Smooth muscle cell of the brain vasculature (primary cell): ENCODE data around the gene HDAC1.
"Not testable (repeated sequence)": the region's sequence is repeated elsewhere in the genome, so short reads cannot be mapped to it uniquely, and the experiment has no call there.

Experiments used
- DNase-seq: peaks from one replicate; pipeline ENCODE4 v3.0.0-alpha.2; 2012; ENCODE audit warnings: low read depth, low spot score

HDAC1 gene

DNA sequence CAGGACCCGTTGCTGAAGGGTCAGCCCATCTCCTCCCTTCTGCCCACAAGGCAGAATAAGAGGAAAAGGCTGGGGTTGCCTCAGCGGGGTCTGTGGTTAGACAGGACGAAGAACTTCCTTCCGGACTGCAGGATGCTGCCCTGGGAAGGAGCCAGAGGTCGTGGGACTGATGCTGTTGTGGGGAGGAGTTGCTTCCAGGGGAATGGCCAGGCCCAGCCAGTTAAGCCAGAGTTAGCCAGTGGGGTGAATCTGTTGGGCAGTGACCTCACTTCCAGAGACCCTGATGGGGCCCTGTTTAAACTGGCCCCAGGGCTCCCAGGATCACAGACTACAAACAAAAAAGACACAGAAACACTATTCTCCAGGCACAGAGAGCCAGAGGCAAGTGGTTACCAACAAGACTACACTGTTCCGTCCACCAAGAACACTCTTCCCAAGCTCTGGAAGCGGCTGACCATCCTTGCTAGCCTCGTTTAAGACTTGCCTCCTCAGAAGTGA is 57.4 kb downstream of the HDAC1 start:
- DNase-seq: peak; percentile 91

DNA sequence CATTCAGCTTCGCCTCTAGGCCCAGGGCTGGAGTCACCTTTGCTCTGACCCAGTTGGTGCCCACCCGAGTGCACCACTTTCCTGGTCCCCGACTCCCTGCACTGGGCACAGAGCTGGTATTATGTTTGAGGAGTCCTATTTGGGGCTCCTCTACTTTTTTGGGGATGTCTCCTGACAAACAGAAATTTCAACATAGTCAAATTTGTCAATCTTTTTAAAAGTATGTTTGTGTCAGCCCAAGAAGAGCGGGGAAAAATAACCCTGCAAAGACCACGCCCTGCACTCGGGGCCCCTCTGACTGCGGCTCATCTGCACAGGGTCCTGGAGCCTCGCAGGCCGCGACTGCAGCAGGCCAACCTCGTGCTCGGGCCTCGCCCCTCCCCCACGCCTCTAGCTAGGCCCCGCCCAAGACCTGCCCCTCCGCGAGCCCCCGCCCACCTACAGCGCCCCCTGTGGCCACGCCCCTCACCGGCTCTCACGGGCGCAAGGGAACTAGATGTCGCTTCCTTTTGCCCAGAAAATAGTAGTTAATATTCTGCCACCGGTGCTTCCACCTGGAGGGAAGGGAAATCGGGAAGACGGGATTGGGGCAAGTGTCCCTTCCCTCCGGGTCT is 59.0 kb downstream of the HDAC1 start:
- no peak for DNase-seq

DNA sequence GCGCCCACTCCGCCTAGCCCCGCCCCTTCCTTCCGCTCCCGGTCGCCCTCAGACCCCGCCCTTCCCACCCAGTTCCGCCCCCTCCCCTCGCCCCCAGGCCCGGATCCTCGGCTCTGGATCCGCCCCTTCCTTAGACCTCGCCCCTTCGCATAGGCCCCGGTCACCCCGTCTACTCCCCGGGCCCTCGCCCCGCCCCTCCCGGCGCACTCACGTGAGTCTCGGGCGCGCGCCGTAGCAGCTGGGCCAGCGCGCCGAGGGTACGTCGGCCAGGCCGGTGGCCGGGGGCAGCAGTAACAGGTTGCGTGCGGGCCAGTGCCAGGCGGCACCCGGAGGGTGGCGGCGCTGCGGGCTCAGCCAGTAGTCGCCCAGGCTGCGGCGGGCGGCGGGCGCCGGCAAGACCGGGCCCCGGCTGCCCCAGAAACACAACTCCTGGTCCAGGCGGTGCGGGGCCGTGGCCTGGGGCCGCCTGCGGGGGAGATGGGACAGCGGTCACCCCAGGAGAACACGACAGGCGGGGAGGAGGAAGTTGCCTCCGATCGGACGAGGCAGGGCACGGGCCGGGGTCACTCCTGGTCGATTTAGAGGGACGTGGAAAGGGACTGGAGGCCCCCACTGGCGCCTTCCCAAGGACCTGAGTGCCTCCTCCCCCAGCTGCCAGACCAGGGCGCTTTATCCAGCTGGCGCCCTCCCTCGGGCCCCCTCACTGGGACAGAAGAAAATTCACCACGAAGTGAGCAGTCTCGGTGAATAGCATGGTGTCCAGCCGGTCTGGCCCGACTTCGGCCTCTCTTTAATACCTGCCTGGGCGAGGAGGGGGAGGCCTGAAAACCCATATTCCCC is 59.7 kb downstream of the HDAC1 start:
- peak; percentile 83 for DNase-seq

DNA sequence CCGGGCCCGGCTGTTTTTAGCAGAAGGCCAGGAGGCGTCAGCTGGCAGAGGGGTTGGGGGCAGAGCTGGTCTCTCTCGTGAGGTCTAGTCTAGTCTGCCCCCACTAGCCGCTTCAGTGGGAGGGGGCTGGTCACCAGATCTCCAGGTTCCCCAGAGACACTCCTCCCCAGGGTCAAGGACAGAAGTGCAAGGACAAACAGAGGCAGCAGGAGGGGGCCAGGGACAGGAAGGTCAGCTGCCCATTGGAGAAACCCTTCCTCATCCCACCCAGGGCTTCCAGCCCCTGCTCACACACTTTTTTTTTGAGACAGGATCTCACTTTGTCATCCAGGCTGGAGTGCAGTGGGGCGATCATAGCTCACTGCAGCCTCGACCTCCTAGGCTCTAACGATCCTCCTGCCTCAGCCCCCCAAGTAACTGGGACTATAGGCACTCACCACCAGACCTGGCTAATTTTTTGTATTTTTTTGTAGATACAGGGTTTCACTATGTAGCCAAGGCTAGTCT is 60.4 kb downstream of the HDAC1 start:
- DNase-seq: no peak

DNA sequence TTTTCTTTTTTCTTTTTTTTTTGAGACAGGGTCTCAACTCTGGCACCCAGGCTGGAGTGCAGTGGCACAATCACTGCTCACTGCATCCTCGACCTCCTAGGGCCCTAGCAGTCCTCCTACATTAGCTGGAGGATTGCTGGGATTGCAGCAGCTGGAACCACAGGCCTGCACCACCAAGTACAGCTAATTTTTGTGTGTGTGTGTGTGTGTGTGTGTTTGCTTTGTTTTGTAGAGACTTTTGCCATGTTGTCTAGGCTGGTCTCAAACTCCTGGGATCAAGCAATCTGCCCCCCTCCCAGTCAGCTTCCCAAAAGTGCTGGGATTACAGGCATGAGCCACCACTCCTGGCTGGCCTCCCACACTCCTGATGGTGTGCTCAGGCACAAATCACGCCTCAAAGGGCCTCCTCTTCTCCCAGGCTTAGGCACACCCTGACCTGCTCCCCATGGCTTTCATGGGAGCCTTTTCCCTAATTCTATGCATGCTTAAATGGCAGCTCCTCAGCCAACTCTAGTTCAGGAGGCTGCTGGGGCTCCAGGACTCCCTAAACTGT is 61.0 kb downstream of the HDAC1 start:
- no peak for DNase-seq

DNA sequence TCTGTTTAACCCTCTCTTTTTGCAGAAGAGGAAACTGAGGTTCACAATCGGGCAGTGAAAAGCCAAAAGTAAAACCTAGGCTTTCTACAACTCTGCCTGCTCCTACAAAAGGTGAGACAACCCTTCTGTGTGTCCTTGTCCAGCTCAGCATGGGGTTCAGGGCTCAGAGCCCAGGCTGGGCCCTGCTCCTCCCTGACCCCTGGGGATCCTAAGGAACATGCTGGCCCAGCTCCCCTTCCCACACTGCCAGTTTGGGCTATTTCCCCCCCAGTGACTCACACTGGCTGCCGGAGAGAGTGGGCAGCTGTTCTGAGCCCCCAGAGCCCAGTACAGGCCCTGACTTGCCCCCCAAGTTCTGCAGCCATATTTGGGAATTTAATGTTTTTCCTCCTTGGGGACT is 61.5 kb downstream of the HDAC1 start:
- DNase-seq: no peak

DNA sequence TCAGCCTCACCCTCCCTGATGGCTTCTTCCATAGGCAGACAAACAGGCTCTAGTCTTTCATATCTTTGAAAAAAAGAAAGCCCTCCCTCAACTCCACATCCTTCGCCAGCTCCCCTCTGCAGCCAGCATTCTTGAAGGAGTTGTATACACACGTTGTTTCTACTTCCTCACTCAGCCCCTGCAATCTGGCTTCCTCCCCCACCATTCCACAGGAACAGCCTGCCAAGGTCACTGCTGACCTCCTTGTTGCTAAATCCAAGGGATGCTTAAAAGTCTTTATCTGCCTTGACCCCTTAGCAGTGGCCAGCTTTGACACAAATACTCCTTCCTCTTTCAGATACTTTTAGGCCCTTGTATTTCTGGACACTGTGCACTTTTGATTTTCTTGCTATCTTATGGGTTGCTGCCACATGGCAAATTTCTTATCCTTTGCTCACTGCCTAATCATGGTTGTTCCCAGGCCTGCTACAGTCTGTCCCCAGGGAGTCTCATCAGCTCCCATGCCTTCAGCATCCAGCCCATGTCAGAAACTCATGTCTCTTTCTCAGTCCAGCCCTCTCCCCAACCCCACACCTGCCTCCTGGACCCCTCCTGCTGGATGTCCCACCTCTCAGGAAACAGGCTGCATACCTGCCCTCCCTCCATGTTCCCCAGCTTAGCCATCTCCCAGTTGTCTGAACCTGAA is 62.1 kb downstream of the HDAC1 start:
- no peak for DNase-seq

DNA sequence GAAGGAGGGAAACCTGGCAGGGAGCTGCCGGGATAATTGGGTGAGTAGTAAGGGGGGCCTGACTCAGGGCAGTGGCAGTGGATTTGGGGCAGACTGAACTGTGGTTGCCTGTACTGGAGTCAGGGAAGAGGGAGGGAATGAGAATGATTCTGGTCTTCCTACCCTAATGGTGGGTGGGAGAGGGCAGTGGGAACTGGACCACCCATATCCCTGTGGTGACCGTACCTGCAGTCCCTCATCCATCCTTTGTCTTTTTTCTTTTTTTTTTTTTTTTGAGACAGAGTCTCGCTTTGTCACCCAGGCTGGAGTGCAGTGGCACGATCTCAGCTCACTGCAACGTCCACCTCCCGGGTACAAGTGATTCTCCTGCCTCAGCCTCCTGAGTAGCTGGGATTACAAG is 63.9 kb downstream of the HDAC1 start:
- not testable (repeated sequence) for DNase-seq

DNA sequence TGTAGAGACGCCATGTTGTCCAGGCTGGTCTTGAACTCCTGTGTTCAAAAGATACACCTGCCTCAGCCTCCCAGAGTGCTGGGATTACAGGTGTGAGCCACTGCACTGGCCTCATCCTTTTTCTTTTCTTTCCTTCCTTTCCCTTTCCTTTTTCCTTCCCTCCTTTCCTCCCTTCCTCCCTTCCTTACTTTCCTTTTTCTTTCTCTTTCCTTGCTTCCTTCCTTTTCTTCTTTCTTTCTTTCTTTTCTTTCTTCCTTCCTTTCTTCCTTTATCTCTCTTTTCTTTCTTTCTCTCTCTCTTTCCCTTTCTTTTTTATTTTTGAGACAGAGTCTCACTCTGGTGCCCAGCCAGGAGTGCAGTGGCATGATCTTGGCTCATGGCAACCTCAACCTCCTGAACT is 64.6 kb downstream of the HDAC1 start:
- no peak for DNase-seq

DNA sequence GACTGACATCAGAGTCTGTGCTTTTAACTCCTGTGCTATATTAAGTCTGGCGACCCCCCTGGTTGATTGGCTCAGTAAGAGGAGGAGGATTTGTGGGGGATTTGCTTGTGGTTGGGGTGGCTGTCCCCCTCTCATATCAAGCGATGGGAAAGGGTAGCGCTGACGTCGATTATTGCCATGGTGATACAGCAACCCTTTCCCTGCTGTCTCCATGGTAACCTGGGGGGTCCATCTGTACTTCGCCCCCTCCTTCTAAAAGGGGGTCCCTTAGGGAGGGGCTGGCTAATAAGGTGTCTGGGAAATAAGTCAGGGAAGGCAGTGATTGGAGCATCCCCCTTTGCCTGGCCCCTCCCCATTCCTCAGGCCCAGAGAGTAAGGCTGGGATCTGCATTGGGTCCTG is 65.7 kb downstream of the HDAC1 start:
- no peak for DNase-seq

DNA sequence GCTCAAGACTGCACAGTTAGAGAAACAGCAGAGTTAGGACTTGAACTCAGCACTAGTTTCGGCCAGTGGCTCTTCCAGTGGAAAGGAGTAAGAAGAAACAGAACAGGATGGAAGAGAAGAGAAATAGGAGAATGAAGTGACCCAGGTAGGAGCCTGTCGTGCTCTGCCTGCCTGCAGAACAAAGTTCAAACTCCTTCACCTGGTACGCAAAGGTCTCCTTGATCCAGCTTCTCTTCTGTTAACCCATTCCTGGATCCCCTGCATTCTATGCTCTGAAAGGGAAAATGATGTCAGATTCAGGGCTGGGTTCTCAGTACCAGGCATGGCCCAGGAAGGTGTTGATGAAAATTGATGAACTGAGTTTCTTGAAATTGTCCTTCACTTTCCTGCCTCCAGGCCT is 66.6 kb downstream of the HDAC1 start:
- DNase-seq: no peak

DNA sequence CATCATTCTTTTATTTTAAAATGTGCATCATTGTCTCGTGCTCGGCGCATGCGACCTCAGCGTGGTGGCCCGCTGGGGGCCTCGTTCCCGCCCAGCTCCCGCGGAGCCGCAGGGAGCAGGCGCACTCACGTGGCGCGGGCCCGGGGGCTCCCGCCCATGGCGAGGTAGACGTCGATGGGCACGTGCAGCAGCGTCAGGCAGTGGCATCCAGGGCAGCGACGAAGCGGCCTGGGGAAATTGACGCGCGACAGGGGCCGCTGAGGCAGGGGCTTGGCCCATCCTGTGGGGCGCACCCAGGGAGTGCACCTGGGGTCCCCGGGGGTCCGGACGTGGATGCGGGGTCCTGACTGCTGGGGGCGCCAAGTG is 69.4 kb downstream of the HDAC1 start:
- no peak for DNase-seq

DNA sequence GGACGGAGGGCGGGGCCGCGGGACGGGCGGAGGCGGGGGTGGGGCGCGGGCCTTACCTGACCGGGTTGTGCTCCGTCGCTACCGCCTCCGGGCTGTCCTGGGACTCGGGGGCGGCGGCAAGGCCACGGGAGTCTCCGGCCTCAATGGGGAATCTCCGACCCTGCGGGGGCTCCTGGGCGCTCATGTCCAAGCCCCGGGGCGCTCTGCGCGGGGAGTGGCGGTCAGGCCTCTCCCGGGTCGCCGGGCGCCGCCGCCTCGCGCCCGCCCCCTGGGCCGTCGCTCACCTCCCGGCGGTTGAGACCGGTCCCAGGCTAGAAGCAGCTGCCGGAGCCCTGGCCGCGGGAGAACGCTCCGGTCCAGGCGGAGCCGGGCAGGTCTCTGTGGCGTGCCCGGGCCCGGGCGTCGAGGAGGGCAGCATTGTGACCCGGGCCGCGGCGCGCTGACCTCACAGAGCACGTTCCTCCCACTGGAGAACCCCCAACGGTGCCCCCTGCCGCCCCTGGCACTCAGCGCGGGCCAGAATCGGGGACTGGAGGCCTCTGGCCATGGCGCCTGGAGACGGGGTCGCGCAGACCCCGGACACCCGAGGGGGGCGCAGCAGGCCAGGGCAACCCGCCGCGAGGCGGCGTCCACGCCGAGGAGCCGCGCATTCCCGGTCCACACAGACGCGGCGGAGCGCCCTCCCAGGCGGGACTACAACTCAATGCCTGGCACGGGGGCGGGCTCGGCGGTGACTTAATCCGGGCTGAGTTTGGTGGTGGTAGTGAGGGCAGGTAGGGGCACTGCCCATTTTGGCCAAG is 70.0 kb downstream of the HDAC1 start:
- DNase-seq: no peak

DNA sequence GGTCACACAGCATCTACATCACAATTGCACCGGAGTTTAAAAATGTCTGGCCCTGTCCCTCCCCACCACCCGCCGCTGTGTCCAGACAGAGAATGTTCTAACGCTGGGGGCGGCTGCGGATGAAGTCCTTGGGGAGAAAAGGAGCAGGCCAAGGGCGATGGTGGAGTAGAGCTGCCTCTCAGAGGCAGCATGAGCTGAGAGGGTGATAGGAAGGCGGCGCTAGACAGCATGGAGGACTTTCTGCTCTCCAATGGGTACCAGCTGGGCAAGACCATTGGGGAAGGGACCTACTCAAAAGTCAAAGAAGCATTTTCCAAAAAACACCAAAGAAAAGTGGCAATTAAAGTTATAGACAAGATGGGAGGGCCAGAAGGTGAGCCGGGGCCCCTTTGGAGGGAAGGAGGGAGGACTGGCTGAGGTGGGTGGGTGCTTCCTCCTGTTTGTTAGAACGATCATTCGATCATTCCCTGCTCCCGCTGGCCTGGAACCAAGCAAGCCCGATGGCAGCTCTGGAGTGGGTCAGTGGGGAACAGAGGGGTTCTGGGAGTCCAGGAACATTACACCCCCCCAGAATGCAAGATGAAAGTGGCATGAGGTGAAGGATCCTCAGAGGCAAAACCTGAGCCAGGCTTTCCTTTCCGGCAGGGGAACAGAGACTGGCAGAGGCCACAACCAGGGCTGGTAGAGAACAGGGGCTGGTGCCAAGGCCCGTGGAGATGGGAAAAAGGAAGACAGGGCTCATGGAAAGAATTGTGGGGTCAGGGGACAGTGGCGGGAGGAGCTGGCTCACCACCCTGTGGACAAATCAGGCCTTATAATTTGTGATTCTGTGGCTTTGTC is 70.8 kb downstream of the HDAC1 start, which contains the start of the genes FAM229A and TSSK3:
Gene FAM229A, minus strand, starts transcription at position 12 of the 840 bp plus-strand sequence. CDS start 394 bp downstream, outside the sequence.
Gene TSSK3, plus strand, starts transcription at position 66 of the 840 bp plus-strand sequence. Its CDS starts 163 bp downstream, at position 229.
- DNase-seq: no peak

DNA sequence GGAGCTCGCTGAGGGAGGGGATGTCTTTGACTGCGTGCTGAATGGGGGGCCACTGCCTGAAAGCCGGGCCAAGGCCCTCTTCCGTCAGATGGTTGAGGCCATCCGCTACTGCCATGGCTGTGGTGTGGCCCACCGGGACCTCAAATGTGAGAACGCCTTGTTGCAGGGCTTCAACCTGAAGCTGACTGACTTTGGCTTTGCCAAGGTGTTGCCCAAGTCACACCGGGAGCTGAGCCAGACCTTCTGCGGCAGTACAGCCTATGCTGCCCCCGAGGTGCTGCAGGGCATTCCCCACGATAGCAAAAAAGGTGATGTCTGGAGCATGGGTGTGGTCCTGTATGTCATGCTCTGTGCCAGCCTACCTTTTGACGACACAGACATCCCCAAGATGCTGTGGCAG is 71.8 kb downstream of the HDAC1 start:
- DNase-seq: no peak

DNA sequence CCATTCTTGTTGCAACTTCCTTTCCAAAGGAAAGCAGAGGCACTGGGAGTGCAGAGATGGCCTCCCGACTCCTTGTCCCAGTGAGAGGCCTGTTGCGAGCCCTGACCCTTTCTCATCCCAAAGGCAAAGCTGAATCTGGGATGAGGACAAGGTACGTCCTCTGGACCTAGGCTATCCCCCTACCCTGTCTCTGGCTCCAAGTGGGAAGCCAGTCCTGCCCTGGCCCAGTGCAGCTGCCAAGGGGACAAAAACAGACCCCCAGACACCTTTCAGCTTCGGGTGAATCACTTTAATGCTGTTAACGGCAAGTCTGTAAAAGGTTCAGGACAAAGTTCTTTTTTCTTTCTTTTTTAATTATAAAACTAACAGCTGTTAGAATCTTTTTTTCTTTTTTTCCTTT is 73.0 kb downstream of the HDAC1 start:
- no peak for DNase-seq

DNA sequence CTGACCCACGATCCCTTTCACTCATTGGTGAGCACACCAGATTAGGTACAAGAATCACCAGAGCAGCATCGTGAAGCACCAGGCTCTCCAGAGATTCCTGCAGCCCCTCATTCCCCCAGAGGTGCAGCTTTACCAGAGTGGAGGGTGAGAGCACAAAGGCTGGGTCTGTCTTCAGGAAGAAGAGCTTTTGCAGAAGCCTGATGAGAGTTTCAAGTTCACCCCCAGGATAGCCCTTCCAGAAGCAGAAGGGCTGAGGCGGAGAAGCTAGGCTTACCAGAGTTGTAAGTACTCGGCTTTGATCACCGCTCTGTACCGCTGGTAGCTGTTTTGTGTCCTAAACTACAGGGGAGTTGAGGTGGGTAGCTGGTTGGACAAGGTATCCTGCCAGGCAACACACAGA is 73.6 kb downstream of the HDAC1 start:
- no peak for DNase-seq

DNA sequence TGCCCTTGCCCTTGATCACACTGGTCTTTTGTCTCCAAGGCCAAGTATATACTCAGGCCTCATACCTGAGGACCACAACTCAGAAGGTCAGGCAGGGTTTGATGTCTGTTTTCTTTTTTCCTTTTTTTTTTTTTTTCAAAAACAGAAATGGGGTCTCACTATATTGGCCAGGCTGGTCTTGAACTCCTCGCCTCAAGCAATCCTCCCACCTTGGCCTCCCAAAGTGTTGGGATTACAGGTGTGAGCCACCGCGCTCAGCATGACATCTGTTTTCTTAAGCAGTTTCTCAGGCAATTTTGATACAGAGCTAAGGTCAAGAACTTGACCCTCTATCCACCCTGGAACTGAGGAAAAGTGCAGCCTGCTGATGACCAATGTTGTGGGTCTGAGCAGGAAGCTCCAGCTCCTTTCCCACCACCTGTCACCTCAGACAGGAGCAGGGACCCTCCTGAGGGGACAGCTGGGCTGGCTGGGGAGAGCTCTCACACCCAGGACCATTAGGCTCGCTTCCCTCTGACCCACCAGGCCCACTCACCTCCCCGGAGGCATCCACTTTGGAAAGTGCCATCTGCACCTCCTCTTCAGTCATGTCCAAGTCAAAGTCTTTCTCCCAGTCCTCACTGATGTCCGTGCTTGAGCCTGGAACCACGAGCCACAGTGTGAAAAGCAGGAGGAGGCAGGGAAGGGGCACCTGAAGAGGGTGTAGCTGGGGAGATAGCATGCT is 76.2 kb downstream of the HDAC1 start:
- DNase-seq: no peak

DNA sequence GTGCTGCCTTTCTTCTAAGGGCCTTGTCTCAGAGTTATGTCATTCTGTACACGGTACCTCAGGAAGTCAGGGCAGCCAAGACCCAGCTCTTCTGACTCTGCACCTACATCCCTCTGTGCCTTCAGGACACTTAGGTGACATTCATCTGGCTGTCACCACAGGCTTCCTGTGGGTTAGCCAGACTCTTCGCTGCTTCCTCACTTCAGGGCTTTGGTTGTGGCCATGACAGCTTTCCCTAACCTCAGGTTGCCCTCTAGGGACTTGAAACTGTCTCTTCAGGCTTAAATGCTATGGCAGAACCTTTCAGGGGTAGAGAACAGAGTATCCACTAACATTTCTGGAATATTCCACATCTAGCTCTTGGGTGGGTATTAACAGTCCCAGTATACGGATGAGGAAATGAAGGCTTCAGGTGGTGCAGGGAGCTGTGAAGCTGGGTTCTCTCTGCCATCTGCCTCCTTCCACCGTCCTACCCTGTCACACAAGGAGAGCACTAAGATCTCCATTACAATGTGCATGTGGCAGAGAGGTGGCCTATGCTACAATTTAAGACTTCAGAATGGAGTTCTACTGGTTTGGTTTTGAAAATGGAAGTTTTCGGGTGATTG is 80.4 kb downstream of the HDAC1 start:
- no peak for DNase-seq
